HEK293 (cell line): ENCODE measurements around the gene CAPN13.

Experiments
- CTCF ChIP-seq: fragments of 450-650 bp; formaldehyde crosslinking; IDR thresholded peaks from 2 replicates; pipeline ENCODE4 v1.5.1; 2016; ENCODE audit warnings: missing biosample characterization, missing genetic modification characterization
- ZNF132 ChIP-seq: fragments of 450-650 bp; formaldehyde crosslinking; IDR thresholded peaks from 2 replicates; pipeline ENCODE4 v1.5.1; 2017; ENCODE audit warnings: missing biosample characterization, missing genetic modification characterization, borderline replicate concordance
- ZNF19 ChIP-seq: fragments of 450-650 bp; formaldehyde crosslinking; IDR thresholded peaks from 2 replicates; pipeline ENCODE4; 2016; ENCODE audit warnings: missing biosample characterization, missing genetic modification characterization, low read depth
- ZNF292 ChIP-seq: fragments of 450-650 bp; formaldehyde crosslinking; IDR thresholded peaks from 2 replicates; pipeline ENCODE4 v1.5.1; 2016; ENCODE audit warnings: low read depth, missing biosample characterization, missing genetic modification characterization, borderline replicate concordance
- ZNF37A ChIP-seq: fragments of 450-650 bp; IDR thresholded peaks from 2 replicates; pipeline ENCODE4 v1.5.1; 2018; ENCODE audit warnings: missing biosample characterization, missing genetic modification characterization
- ZNF423 ChIP-seq: fragments of 450-650 bp; formaldehyde crosslinking; IDR thresholded peaks from 2 replicates; pipeline ENCODE4 v1.5.1; 2016; ENCODE audit warnings: missing biosample characterization, missing genetic modification characterization
- ZNF654 ChIP-seq: fragments of 450-650 bp; formaldehyde crosslinking; IDR thresholded peaks from 2 replicates; pipeline ENCODE4 v1.5.1; 2016; ENCODE audit warnings: low read depth, missing biosample characterization, missing genetic modification characterization

- TF ChIP-seq ZNF423 (tag by site-specific recombination) (no peak), ZNF132 (tag by site-specific recombination) (no peak), ZNF292 (tag by site-specific recombination) (no peak), CTCF (tag by site-specific recombination) (no peak), ZNF654 (tag by site-specific recombination) (no peak), ZNF37A (no peak), ZNF19 (no peak)
Observed at GRCh38 chr2:30797381-30798015, 9.7 kb downstream of the CAPN13 start.
